GM12801 (cell line): ENCODE data around the gene TMEM165.

Experiments
- TF ChIP-seq, protein P1 (sequence below): IDR thresholded peaks from one replicate; pipeline ENCODE4 v1.5.1; 2011; ENCODE audit warnings: control low read depth; ENCODE audit not compliant: insufficient read length; ENCODE audit errors: extremely low read depth

Gene TMEM165

DNA sequence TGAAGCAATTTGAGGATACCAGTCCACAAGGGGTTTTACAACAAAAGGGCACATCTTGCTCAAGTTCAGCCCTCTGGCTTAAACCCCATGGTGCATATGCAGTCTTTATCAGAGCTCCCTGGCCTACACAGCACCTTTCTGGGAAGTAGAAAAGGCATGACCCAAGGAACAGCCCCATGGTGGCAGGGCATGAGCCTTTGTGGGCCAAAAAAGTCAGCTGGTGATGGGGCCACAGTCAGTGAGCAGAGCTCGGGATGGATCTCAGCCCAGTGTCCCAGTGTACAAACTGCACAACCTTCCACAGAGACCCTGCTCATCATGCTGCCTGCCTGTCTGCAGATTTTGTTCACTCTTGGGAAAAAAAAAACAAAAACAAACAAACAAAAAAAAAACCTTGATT is 22.3 kb upstream of the TMEM165 start:
- TF ChIP-seq, protein P1, sequence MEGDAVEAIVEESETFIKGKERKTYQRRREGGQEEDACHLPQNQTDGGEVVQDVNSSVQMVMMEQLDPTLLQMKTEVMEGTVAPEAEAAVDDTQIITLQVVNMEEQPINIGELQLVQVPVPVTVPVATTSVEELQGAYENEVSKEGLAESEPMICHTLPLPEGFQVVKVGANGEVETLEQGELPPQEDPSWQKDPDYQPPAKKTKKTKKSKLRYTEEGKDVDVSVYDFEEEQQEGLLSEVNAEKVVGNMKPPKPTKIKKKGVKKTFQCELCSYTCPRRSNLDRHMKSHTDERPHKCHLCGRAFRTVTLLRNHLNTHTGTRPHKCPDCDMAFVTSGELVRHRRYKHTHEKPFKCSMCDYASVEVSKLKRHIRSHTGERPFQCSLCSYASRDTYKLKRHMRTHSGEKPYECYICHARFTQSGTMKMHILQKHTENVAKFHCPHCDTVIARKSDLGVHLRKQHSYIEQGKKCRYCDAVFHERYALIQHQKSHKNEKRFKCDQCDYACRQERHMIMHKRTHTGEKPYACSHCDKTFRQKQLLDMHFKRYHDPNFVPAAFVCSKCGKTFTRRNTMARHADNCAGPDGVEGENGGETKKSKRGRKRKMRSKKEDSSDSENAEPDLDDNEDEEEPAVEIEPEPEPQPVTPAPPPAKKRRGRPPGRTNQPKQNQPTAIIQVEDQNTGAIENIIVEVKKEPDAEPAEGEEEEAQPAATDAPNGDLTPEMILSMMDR = no peak

DNA sequence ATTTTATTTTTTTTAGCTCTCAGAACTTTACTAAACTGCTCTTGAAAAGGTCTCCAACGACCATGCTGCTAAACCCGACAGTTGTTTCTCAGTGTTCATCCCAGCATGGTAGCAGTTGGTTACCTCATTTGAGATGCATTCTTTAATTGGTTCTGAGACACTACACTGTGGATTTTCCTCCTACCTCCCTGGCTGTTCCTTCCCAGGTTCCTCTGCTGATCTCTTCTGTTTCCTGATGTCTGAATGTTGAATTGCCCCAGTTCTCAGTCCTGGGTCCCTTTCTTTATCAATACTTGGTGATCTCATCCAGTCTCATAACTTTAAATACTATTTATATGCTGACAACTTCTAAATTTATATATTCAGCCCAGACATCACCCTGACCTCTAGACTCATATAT is 19.1 kb upstream of the TMEM165 start:
- TF ChIP-seq, protein P1 = no peak

DNA sequence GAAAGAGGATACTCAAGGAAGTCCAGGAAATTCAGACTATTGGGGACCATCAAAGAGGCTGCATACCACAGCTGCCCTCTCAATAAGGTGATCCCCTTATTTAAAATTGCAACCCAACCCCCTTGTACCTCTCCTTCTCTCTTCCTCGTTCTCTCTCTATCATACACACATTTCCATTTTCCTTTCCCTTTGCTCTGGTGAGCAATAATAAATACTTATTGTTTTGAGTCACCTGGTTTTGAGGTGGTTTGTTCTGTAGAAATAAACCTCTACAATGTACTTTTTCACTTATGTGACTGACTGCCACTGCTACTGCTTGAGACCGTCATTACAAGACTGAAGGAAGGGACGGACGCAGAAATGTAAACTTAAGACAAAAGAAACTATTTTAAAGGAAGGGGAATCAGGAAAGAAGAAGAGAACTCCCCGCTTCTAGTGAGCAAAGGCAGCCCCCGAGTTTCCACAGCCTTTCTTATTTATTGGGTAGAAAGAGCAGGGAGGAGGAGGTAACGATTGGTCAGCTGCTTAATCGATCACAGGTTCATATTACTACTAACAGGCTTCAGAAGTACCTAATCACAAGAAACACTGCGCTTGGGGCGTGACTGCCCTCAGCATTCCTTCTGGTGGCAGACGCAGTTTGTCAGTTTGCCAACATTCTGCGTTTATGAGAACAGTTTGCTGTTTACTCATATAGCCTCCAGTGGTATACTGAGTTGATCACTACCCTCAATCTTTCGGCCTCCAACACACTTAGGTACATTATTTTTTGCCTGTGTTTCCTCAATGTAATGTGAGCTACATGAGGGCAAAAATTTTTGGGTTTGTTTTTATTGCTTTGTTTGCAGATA is 16.9 kb upstream of the TMEM165 start:
- TF ChIP-seq, protein P1 = no peak

DNA sequence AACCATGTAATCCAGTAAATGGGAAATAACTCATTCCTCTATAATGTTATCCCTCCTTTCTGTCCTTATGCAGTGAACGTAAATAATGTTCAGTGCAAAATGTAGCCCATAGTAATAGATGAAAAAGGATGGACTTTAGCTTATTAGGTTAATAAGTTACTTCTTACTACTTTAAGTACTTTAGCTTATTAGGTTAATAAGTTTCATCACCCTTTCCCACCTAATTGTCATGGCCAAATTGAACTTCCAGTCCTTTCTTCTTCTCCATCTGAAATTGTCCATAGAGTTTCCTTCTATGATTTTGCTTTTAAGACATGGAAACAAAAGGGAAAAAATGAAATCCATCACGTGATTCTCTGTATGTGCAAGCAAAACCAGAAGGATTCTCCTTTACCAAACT is 15.2 kb upstream of the TMEM165 start:
- TF ChIP-seq, protein P1 = no peak

DNA sequence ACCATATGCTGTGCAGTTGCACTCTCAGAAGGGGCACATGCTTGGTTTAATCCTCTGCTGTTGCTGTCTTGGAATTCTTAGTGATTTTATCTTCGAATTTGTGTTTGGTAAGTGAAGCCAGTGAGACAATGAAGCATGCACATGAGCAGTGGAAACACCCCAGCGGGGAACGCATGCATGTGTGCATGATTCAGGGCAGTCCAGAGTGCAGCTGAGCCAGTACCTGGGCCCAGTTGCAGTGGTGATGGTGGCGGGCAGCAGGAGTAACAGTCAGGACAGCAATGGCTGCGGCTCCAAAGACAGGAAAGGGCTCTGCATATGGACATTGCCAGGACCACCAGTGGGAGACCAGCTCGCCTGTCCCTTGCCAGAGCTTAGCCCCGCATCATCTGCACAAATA is 14.3 kb upstream of the TMEM165 start:
- TF ChIP-seq, protein P1 = no peak

DNA sequence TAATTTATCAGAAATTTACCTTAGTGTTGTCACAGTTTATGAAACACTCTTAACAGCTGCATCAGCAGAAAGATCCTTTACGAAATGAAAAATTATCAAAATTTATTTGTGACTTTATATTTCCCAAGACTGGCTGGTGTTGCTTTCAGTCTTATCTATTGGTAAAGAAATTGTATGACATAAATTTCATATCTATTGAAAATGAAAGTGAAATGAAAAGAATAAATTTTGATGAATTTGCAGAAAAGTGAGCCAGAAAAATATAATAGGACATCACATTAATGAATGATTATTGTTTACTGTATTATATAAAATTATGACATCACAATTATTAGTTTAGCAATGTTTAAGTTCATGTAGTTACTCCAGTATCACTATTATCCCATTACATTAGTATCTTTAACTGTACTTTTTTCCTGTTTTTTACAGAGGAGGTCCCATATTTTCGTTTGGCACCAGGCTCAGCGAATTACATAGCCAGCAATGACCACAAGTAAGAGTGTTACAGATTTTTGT is 13.2 kb upstream of the TMEM165 start:
- TF ChIP-seq, protein P1 = no peak

DNA sequence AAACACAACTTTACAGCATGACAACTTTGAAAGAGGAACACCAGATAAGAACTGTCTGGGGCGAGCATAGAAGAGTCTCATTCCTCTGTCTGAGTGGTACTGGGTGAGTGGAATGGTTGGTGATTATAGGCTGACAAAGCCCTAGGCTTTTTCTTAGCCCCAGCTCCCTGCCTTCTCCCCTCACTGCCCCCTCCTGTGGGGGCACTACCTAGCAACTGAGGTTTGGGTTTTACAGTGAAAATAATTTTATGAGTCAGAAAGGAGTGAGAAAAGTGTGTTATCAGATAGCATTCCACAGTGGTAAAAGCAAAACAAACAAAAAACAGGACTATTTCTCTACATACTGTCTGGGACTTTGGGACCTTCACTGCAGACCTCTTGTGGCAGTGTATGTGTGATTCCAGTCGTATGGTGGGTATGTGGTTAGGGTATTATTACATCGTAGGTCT is 10.5 kb upstream of the TMEM165 start:
- TF ChIP-seq, protein P1 = no peak
